ENCODE results near the gene SPAG5.

The SPAG5 gene

GRCh38 chr17:28598799-28599310, at the start of gene SPAG5:
SPAG5 (minus strand) TSS chr17:28599025; CDS start chr17:28598946, 79 bp downstream.
- H3K27me3 ChIP-seq (ENCODE audit: insufficient read depth, low read depth, severe bottlenecking), result no peaks in the 10 kb centered on the region
- peaks cover 54% of the 10 kb centered on the region for H3K36me3 ChIP-seq
- H3K27ac ChIP-seq, result peak within 1 kb of the TSS; percentile 92
- H3K4me3 ChIP-seq (ENCODE audit: low read depth, low read length), result peak within 1 kb of the TSS; percentile 82
- H3K9me3 ChIP-seq (ENCODE audit: severe bottlenecking), result no peaks in the 10 kb centered on the region
- peak; percentile 92 for DNase-seq
- TF ChIP-seq, protein P1, sequence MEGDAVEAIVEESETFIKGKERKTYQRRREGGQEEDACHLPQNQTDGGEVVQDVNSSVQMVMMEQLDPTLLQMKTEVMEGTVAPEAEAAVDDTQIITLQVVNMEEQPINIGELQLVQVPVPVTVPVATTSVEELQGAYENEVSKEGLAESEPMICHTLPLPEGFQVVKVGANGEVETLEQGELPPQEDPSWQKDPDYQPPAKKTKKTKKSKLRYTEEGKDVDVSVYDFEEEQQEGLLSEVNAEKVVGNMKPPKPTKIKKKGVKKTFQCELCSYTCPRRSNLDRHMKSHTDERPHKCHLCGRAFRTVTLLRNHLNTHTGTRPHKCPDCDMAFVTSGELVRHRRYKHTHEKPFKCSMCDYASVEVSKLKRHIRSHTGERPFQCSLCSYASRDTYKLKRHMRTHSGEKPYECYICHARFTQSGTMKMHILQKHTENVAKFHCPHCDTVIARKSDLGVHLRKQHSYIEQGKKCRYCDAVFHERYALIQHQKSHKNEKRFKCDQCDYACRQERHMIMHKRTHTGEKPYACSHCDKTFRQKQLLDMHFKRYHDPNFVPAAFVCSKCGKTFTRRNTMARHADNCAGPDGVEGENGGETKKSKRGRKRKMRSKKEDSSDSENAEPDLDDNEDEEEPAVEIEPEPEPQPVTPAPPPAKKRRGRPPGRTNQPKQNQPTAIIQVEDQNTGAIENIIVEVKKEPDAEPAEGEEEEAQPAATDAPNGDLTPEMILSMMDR (IDR thresholded peaks at IDR 0.05; ENCODE audit: low read depth, low read length), result no peak

DNA sequence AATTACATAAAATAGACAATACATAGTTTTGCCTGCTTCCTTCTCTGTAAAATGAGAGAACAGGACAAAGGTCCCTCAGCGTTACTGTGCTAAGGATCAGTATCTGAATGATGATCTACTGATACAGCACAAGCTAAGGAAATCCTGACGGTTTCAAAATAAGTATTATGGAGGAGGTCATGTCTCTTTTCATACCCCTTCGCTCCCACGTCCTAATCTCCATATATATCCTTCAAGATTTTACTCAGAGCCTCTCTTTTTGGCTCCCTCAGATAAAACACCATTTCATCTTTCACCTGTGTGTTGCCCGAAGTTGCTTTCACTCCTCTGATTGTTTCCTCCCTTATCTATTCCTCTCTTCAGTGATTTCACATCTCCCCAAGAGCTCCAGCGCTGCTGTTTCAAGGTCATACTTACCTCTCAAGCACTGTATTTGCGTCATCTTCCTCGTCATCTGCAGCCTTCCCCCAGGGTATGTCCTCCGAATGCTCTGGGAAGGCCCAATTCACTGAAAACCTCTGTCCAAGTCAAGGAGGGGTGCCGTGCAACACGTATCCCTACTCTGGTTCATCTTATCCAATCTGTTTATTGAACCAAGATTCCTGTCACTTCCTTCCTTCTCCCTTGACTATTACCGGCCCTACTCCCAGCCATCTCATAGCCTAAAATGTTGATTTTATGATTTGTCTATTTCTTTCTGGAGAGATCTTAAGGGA, 47.4 kb upstream of the SPAG5 start:
- DNase-seq, result no peak
- Histone ChIP-seq H3K4me3 (ENCODE audit: low read depth, low read length) (no peak overlapping the region), H3K9me3 (ENCODE audit: severe bottlenecking) (no peaks in the 10 kb centered on the region), H3K27ac (peak overlapping the region; percentile 44), H3K36me3 (peaks cover 39% of the 10 kb centered on the region), H3K27me3 (ENCODE audit: insufficient read depth, low read depth, severe bottlenecking) (no peaks in the 10 kb centered on the region)
- TF ChIP-seq, protein P1 (IDR thresholded peaks at IDR 0.05; ENCODE audit: low read depth, low read length), result no peak

- peak overlapping the region; percentile 60 for H3K27ac ChIP-seq
- no peaks in the 10 kb centered on the region for H3K27me3 ChIP-seq (ENCODE audit: insufficient read depth, low read depth, severe bottlenecking)
- peak overlapping the region; percentile 91 for H3K4me3 ChIP-seq (ENCODE audit: low read depth, low read length)
- DNase-seq, result no peak
- TF ChIP-seq, protein P1 (IDR thresholded peaks at IDR 0.05; ENCODE audit: low read depth, low read length), result no peak
- no peaks in the 10 kb centered on the region for H3K9me3 ChIP-seq (ENCODE audit: severe bottlenecking)
- peaks cover 41% of the 10 kb centered on the region for H3K36me3 ChIP-seq
Observed at GRCh38 chr17:28645576-28645939, 46.7 kb upstream of the SPAG5 start.

DNA sequence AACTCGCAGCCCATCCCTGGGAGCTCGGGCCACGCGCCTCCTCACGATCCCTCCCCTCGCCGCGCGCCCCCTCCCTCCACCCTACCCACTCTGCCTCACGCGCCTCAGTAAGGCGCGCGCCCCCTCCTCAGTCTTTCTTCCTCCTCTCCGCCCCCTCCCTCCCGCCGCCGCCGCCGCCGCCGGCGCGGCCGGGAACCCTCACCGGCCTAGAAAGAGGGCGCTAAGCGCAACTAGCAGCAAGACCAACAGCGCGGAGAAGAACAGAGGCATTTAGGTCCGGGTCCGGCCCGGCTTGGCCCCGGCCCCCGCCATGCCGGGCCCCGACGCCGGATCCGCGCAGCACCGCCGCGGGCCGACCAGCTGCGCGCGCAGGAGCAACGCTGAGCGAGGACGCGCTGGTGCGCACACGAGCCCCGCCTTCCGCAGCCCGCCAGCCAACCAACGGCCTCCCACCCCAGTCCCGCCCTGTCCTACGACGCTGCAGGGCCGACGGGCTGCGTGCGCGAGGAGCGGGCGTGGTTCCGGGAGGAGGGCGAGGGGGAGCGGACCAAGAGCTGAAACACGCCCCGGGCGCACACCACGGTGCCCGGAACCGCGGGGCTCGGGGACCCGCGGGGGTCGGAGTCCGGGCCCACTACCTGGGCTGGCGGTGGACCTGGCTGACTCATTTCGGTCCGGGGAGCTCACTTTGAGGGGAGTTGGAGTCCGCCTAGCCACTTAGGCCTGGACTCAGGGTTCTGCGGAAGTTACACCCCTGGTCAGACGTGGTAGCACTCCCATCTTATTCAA, 46.2 kb upstream of the SPAG5 start, which contains the start of gene BLTP2:
Gene BLTP2, minus strand, starts transcription at position 372 of the 789 bp plus-strand sequence. Its CDS starts 102 bp downstream, at position 270.
- no peaks in the 10 kb centered on the region for H3K9me3 ChIP-seq (ENCODE audit: severe bottlenecking)
- H3K4me3 ChIP-seq (ENCODE audit: low read depth, low read length), result peak within 1 kb of the TSS; percentile 91
- no peaks in the 10 kb centered on the region for H3K27me3 ChIP-seq (ENCODE audit: insufficient read depth, low read depth, severe bottlenecking)
- peak; percentile 96 for DNase-seq
- H3K27ac ChIP-seq, result peak within 1 kb of the TSS; percentile 60
- H3K36me3 ChIP-seq, result peaks cover 46% of the 10 kb centered on the region
- TF ChIP-seq, protein P1 (IDR thresholded peaks at IDR 0.05; ENCODE audit: low read depth, low read length), result no peak

- Histone ChIP-seq H3K27ac (peak overlapping the region; percentile 60), H3K36me3 (peaks cover 52% of the 10 kb centered on the region), H3K27me3 (ENCODE audit: insufficient read depth, low read depth, severe bottlenecking) (no peaks in the 10 kb centered on the region), H3K4me3 (ENCODE audit: low read depth, low read length) (peak overlapping the region; percentile 91), H3K9me3 (ENCODE audit: severe bottlenecking) (no peaks in the 10 kb centered on the region)
- peak; percentile 49 for DNase-seq
- TF ChIP-seq, protein P1 (IDR thresholded peaks at IDR 0.05; ENCODE audit: low read depth, low read length), result peak; percentile 69
Observed at GRCh38 chr17:28643983-28644786, 45.4 kb upstream of the SPAG5 start.

All from WERI-Rb-1 (cell line).